Measurements from ENCODE around the gene ITPRID1. TPM values are rescaled to one million over a fixed set of nuclear protein-coding genes. Genes with fewer than 3 reads are reported as not detected.

ITPRID1 gene
- total and polyA plus RNA-seq, 10 of the 15 experiments (the other 5 are each of a cell fraction or from before 2014, with no cell fraction given): 0.06 TPM; not detected in 9

DNA sequence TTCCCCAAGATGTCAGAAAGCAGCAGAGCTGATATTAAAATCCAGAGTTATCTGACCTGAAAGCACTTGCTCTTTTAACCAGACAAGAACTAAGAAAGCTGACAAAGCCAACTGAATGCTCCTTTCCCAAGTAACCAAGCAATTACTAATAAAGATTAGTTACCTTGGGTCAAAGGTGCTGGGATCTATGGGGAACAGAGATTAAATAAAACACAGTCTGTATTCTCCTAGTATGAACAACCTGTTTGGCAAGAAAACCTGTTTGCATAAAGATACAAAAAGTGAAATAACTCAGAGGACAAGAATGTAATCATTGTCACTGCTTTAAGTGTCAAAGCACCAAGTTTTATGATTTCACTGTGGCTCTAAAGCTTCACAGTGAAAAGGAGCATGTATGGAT, 35.7 kb downstream of the ITPRID1 start:
- Histone ChIP-seq H3K9ac (ENCODE audit: control insufficient read depth, insufficient read depth, low read length) (no peak overlapping the region), H3K27me3 (replicated peaks in 1 of 2; ENCODE audit: control insufficient read depth in 2 of 2, insufficient read depth in 2 of 2, low read length in 1 of 2) (no peaks in the 10 kb centered on the region), H3K27ac (ENCODE audit: control insufficient read depth, insufficient read depth) (no peak overlapping the region), H3K4me2 (ENCODE audit: control insufficient read depth, insufficient read depth) (no peak overlapping the region), H2AFZ (ENCODE audit: control insufficient read depth, low read depth, low read length) (no peak overlapping the region), H3K4me3 (no peak overlapping the region), H3K9me3 (replicated peaks; ENCODE audit: control insufficient read depth, insufficient read depth, low read length) (no peaks in the 10 kb centered on the region), H4K20me1 (ENCODE audit: control insufficient read depth, insufficient read depth) (no peaks in the 10 kb centered on the region), H3K4me1 (ENCODE audit: control insufficient read depth, insufficient read depth, low read length) (no peaks in the 10 kb centered on the region), H3K36me3 (ENCODE audit: control insufficient read depth in 2 of 2, insufficient read depth in 2 of 2, low read length in 1 of 2) (no peaks in the 10 kb centered on the region), H3K79me2 (ENCODE audit: control insufficient read depth, insufficient read depth, low read length) (no peaks in the 10 kb centered on the region)
- no TSS peak for BruUV-seq (replicated peaks)
- no peak for ATAC-seq
- FAIRE-seq: no peak
- ChIA-PET RAD21 (ENCODE audit: unreplicated experiment) (no interaction called here), CTCF (no interaction called here), POLR2A (no interaction called here), SMC1A (ENCODE audit: uncharacterized antibody, unreplicated experiment) (no interaction called here)
- intact Hi-C loops (cut with micrococcal nuclease; ENCODE audit: unreplicated experiment) (no loop called here), in situ Hi-C loops (cut with MboI) (no loop called here)
- no peak for DNase-seq (ENCODE audit: low read depth, low spot score)
- TF ChIP-seq RFX5 (IDR thresholded peaks at IDR 0.05; ENCODE audit: low read depth, low read length) (no peak), BMI1 (IDR thresholded peaks at IDR 0.05; ENCODE audit: borderline replicate concordance) (no peak), GABPA (IDR thresholded peaks at IDR 0.05; ENCODE audit: low read depth) (no peak), E2F4 (IDR thresholded peaks at IDR 0.05; ENCODE audit: low read depth, low read length) (no peak), TBL1XR1 (IDR thresholded peaks at IDR 0.05; ENCODE audit: low read depth, low read length) (no peak), RB1 (IDR thresholded peaks at IDR 0.05; ENCODE audit: borderline replicate concordance) (no peak), RUNX3 (IDR thresholded peaks at IDR 0.05; ENCODE audit: low read length) (no peak), BCL11A (IDR thresholded peaks at IDR 0.05; ENCODE audit: low read depth, low read length) (no peak), PAX5 (IDR thresholded peaks at IDR 0.05; ENCODE audit: borderline replicate concordance, low read depth, low read length) (no peak), LARP7 (IDR thresholded peaks at IDR 0.05) (no peak), NFYA (IDR thresholded peaks at IDR 0.05; ENCODE audit: borderline replicate concordance, low read depth, low read length) (no peak), FOS (IDR thresholded peaks at IDR 0.05; ENCODE audit: borderline replicate concordance, extremely low read depth, insufficient read length) (no peak), JUNB (IDR thresholded peaks at IDR 0.05) (no peak), MEF2B (IDR thresholded peaks at IDR 0.05; ENCODE audit: partially characterized antibody, poor library complexity, severe bottlenecking) (no peak)
- TF ChIP-seq, protein P1, sequence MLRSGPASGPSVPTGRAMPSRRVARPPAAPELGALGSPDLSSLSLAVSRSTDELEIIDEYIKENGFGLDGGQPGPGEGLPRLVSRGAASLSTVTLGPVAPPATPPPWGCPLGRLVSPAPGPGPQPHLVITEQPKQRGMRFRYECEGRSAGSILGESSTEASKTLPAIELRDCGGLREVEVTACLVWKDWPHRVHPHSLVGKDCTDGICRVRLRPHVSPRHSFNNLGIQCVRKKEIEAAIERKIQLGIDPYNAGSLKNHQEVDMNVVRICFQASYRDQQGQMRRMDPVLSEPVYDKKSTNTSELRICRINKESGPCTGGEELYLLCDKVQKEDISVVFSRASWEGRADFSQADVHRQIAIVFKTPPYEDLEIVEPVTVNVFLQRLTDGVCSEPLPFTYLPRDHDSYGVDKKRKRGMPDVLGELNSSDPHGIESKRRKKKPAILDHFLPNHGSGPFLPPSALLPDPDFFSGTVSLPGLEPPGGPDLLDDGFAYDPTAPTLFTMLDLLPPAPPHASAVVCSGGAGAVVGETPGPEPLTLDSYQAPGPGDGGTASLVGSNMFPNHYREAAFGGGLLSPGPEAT (IDR thresholded peaks at IDR 0.05; ENCODE audit: low read depth): no peak
